ENCODE measurements around the gene FOXS1. TPM values are rescaled to one million over a fixed set of nuclear protein-coding genes. Genes with fewer than 3 reads are reported as not detected.
A peak's percentile ranks its signal among the peaks of the same experiment; 100 is the strongest.

The FOXS1 gene
- 0.89 TPM for total RNA-seq
- long read RNA-seq, partial matches to known transcripts, result 0 of 1 reads
- long read RNA-seq, other reads (novel, unspliced or antisense), result 1 of 1 reads

DNA sequence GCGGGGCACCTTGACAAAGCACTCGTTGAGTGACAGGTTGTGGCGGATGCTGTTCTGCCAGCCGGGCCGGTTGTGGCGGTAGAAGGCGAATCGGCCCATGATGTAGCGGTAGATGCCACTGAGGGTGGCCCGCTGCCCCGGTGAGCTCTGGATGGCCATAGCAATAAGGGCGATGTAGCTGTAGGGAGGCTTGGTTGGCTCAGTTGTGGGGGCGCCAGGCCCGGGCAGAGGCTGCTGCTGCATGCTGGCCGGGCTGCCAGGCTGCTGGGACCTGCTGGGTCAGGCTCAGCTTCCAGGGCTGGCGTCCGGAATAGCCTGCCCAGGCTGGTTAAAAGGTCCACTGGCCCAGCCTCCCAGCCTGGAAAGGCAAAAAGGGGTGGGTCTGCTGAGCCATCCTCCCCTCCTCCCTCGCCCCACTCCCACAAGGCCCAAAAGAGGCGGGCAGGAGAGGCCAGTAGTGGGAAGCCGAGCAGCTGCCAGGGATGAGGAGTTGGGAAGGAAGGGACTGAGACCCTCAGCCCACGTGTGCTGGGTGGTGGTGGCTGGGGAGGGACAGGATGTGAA is at the start of gene FOXS1:
FOXS1 (minus strand) TSS at position 305 of the 564 bp plus-strand sequence; CDS start at position 243, 62 bp downstream.
- intact Hi-C loops (cut with DNase I), result no loop called here
- DNase-seq (ENCODE audit: missing footprints), result no peak

GRCh38 chr20:31890646-31891045 is 45.2 kb upstream of the FOXS1 start:
- no peak for DNase-seq (ENCODE audit: missing footprints)
- no peak for ATAC-seq
- intact Hi-C loops (cut with DNase I), result no loop called here

More for the DNA sequence above, at the start of gene FOXS1:
- ATAC-seq, result peak; percentile 60

DNA sequence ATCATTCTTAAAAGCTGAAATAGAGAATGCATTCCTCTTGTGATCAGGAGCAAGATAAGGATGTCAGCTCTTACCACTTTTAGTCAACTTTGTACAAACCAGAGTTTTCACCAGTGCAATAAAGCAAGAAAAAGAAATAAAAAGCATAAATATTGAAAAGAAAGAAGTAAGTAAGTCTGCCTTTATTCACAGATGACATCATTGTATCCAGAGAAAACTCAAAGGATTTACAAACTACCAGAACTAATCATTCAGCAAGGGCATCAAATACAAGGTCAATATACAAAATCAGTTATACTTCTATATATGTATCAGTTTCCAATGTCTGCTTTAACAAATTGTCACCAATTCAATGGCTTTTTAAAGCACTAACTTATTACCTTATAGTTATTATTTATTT is 38.4 kb upstream of the FOXS1 start:
- DNase-seq (ENCODE audit: missing footprints) (no peak), ATAC-seq (no peak)
- intact Hi-C loops (cut with DNase I), result no loop called here

- DNase-seq (ENCODE audit: missing footprints) (no peak), ATAC-seq (no peak)
- intact Hi-C loops (cut with DNase I), result no loop called here
These were observed 36.5 kb upstream of the FOXS1 start for GRCh38 chr20:31881945-31882344.

GRCh38 chr20:31879143-31879987 is 34.0 kb upstream of the FOXS1 start:
- DNase-seq (ENCODE audit: missing footprints) (peak; percentile 96), ATAC-seq (peak; percentile 98)
- intact Hi-C loops (cut with DNase I), result no loop called here

- DNase-seq (ENCODE audit: missing footprints), result no peak
- no peak for ATAC-seq
- intact Hi-C loops (cut with DNase I), result no loop called here
These were observed 32.3 kb upstream of the FOXS1 start for GRCh38 chr20:31877684-31878083.

DNA sequence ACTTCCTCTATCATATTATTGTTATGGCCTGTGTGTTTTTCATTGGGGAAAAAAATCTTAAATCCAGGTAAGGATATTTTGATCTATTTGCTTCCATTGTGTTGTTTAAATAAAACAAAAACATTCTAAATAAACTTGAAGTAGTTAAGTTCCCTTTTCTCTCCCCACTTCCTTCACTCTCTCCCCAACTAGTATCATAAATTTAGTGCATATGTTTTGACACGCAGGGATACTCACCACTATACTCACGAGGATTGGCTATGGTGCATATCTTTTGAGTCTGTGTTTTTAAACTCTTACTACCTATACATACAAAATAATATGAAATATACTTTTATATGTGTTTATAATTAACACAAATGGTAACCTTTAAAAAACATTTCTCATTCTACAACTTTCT is 30.3 kb upstream of the FOXS1 start:
- intact Hi-C loops (cut with DNase I), result no loop called here
- ATAC-seq (no peak), DNase-seq (ENCODE audit: missing footprints) (no peak)

GRCh38 chr20:31872406-31872805 is 27.0 kb upstream of the FOXS1 start:
- intact Hi-C loops (cut with DNase I), result no loop called here
- DNase-seq (ENCODE audit: missing footprints), result no peak
- ATAC-seq, result no peak

DNA sequence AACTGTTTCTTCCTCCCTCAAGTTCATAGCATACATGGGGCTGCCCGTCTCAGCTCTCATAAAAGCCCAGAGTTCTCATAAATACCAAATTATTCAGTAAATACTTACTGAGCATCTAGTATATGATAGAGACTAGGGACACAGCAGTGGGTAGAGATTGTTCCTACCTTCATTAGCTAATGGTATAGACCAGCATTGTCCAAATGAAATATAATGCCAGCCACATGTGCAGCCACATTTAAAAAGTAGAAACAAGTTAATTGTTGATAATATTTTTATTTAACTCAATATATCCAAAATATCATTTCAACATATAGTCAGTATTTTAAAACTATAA is 26.2 kb upstream of the FOXS1 start:
- intact Hi-C loops (cut with DNase I), result no loop called here
- DNase-seq (ENCODE audit: missing footprints) (no peak), ATAC-seq (no peak)

DNA sequence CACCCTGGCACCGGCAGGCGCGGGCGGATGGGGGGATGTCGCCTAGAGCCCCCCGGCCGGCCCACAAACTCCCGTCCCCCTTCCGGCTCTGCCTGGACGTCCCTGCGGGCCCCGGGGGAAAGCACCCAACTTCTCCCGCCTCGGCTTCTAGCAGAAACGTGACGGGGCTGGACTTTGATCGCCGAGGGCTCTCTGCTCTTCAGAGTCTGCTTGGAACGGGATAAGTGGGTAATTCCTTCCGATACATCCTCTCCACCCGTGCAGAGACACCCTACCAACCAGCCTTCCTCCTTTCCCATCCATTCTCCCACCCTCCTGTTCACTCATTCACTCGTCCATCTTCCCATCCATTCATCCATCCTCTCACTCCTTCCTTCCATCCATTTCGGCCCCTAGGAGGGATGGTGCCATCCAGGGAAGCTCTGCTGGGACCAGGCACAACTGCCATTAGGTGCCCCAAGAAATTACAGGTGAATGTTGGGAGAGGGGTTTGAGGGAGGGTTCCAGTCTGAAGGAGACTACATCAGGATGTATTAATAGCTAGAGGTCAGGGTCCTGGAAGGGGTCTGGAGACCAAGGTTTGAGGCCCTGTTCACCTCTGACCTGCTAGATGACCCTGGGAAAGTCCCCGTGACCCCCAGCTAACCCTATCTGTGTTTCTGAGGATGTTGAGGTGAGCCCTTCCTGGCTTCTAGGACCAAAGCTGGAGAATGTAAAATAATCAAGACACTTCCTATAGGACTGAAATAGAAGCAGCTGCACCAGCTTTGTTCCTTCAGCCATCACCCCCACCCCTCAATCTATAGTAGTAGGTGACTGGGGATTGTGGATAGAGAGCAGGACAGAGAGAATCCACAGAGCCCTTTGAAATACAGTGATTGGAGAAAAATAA is 25.6 kb upstream of the FOXS1 start:
- intact Hi-C loops (cut with DNase I), result no loop called here
- DNase-seq (ENCODE audit: missing footprints) (no peak), ATAC-seq (no peak)

DNA sequence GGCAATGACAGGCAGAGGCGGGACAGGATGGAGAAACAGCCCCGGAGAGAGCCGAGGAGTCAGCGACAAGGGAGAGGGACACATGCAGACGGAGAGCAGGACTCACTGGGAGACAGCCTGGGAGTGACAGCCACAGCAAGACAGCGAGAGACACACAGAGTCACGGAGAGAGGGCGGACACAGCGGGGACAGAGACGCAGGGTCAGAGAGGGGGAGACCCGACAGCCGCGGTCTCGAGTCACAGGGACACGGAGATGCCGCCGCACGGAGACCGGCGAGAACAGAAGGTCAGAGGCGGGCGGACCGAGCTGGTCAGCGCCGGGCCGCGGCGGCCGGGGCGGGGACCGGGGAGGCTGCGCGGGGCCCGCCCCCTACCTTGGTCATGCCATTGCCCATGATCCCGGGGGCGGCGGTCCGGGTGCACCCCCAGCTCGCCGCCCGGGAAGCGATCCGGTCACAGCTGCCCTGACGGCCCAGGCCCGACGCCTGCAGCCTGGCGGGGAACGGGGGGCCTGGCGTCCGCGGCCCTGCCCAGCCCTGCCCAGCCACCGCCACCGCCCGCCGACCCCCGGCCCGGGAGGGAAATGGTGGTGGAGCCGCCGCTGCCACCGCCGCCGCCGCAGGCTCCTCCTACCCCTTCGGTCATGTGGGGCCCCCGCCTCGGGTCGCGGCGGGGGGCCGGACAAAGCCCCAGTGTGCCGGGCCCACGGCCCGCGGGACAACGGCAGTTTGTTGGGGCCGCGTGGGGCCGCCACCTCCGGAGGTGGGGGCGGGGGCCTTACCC is 24.7 kb upstream of the FOXS1 start, which contains the start of the genes DUSP15 and TTLL9:
DUSP15 (minus strand) TSS at position 586 of the 784 bp plus-strand sequence; CDS start at position 396, 190 bp downstream.
TTLL9 (plus strand) TSS at position 693 of the 784 bp plus-strand sequence. CDS start 493 bp downstream, outside the sequence.
- intact Hi-C loops (cut with DNase I), result no loop called here
- ATAC-seq (peak; percentile 78), DNase-seq (ENCODE audit: missing footprints) (peak; percentile 68)

DNA sequence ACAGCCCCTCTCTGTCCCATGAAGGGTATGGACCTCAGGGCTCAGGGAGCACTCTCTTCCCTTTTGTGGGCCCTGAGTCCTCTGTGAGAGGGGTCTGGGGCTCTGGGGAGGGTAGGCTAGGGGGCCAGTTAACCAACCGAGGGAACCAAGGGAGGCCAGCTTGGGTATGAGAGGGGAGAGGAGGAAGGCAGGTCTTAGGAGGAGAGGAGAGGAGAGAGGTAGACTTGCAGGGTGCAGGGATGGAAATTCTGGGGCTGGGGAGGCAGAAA is 24.2 kb upstream of the FOXS1 start:
- intact Hi-C loops (cut with DNase I), result no loop called here
- ATAC-seq, result peak; percentile 5
- no peak for DNase-seq (ENCODE audit: missing footprints)

GRCh38 chr20:31868853-31869672 is 23.7 kb upstream of the FOXS1 start:
- intact Hi-C loops (cut with DNase I), result no loop called here
- no peak for DNase-seq (ENCODE audit: missing footprints)
- no peak for ATAC-seq

GRCh38 chr20:31866221-31866620 is 20.8 kb upstream of the FOXS1 start:
- ATAC-seq (no peak), DNase-seq (ENCODE audit: missing footprints) (no peak)
- intact Hi-C loops (cut with DNase I), result no loop called here

DNA sequence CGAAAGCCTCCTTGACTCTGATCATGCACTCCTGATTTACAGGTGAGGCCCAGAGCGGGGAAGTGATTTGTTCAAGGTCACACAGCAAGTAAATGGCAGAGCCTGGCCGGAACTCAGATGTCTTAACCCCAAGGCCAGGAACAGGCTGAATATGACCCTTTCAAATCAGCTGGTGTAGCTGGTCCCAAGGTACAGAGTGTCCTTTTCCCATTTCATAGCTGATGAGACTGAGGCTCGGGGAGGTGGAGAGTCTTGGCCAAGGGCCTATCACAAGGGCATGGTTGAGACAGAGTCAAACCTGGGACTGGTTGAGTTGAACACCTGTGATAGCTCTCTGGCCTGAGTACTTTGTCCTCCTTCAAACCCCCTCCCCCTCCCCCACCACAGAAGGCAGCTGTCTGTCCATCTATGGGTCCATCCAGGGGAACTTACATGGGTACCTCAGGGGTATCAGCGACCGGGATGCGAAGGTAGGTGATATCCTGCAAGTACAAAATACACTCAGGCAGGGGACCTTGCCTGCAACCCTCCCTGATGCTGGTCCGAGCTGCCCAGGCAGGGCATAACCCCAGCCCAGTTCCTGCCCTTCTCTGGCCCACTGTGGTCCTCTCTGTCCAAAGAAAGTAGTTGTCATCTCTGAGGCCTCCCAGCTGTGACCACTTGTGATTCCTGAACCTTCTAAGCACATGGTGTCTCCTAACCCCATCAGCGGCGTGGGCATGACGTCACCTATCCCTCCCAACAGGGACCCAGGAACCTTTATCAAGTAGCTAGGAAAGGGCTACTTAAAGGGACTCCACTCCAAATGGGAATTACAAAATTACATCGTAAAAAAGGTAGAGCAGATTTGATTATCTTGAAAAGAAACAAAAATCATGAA is 19.4 kb upstream of the FOXS1 start:
- DNase-seq (ENCODE audit: missing footprints) (no peak), ATAC-seq (no peak)
- intact Hi-C loops (cut with DNase I), result no loop called here

DNA sequence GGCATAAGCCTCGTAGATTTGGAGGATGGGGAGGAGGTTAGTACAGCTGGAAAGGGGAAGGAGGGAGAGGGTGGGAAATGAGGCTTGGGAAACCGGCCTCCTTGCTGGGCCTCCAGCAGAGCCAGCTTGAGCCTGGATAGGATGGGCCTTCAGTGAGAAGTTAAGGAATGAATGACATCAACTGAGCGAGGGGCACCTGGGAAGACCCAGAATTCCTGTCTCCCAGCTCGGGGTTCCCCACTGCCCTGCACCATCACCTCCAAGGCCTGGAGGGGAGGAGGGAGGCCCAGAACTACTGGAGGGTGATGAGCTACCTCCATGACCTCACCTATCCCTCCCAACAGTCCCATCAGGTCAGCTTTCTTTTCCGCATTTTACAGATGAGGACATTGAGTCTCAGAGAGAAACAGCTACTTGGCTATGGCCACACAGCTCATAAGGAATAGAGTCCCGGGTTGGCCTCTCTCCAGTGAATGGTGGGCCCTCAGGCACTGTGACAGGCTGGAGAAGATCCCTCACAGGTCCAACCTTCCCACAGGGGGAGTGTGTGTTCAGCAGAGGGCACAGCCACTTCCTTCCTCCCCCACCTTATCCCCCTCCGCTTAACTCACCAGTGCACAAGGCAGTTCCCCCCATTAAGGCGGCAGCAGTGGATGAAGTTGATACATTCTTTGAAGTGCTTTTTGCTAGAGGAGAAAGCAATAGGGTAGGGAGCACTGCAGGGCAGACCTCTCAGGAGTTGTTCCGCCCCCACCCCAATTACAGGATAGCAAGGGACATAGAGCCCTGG is 18.1 kb upstream of the FOXS1 start:
- ATAC-seq, result no peak
- no peak for DNase-seq (ENCODE audit: missing footprints)
- intact Hi-C loops (cut with DNase I), result no loop called here
